H1 (cell line): ENCODE measurements around the gene PLSCR3.

ENCODE experiments used
- BRCA1 ChIP-seq: IDR thresholded peaks from 2 replicates; pipeline ENCODE4 v1.6.1; 2012; ENCODE audit warnings: low read depth, low read length, improper control_type of control experiment
- CREB1 ChIP-seq: IDR thresholded peaks from 2 replicates; pipeline ENCODE4 v1.6.1; 2012; ENCODE audit warnings: inconsistent platforms
- CTCF ChIP-seq, 3 experiments: IDR thresholded peaks; 1 replicate in 2 of 3; 2 replicates in 1 of 3; pipeline versions ENCODE4 v1.5.1 to v1.6.1; 2011; ENCODE audit warnings: low read length in 3 of 3, mild to moderate bottlenecking in 3 of 3, inconsistent platforms in 2 of 3, low read depth in 1 of 3, moderate library complexity in 1 of 3; ENCODE audit not compliant: insufficient read depth in 1 of 3; ENCODE audit errors: control extremely low read depth in 1 of 3
- EP300 ChIP-seq, 2 experiments: IDR thresholded peaks; 1 replicate in 1 of 2; 2 replicates in 1 of 2; pipeline ENCODE4 v1.6.1; 2011 to 2012; ENCODE audit warnings: low read depth in 2 of 2, low read length in 2 of 2, mild to moderate bottlenecking in 2 of 2, borderline replicate concordance in 1 of 2, inconsistent platforms in 1 of 2, moderate library complexity in 1 of 2
- EZH2 ChIP-seq: fragments of 200-600 bp; sonication (generic); IDR thresholded peaks from 2 replicates; pipeline ENCODE4 v1.7.1; 2012; ENCODE audit warnings: low read depth, mild to moderate bottlenecking, moderate library complexity, low read length, inconsistent platforms; ENCODE audit not compliant: severe bottlenecking
- FOSL1 ChIP-seq: IDR thresholded peaks from 2 replicates; pipeline ENCODE4 v1.6.1; 2011; ENCODE audit warnings: mild to moderate bottlenecking, low read depth, low read length, moderate library complexity; ENCODE audit not compliant: insufficient read depth
- HDAC6 ChIP-seq: IDR thresholded peaks from one replicate; pipeline ENCODE4 v1.7.1; 2012; ENCODE audit warnings: low read depth, mild to moderate bottlenecking, inconsistent platforms, low read length, moderate library complexity
- JUN ChIP-seq: IDR thresholded peaks from 2 replicates; pipeline ENCODE4 v1.6.1; 2011; ENCODE audit warnings: low read depth, mild to moderate bottlenecking, improper control_type of control experiment, low read length
- MAX ChIP-seq: IDR thresholded peaks from 2 replicates; pipeline ENCODE4 v1.6.1; 2012; ENCODE audit warnings: inconsistent platforms
- PHF8 ChIP-seq: fragments of 200-600 bp; sonication (generic); conservative IDR thresholded peaks from 2 replicates; pipeline ENCODE4 v1.7.1; 2012; ENCODE audit warnings: low read depth, mild to moderate bottlenecking, inconsistent platforms, low read length, moderate library complexity
- POLR2A ChIP-seq, 2 experiments: IDR thresholded peaks; 1 replicate in 1 of 2; 2 replicates in 1 of 2; pipeline ENCODE4 v1.6.1; 2011; ENCODE audit warnings: low read depth in 2 of 2, low read length in 2 of 2, mild to moderate bottlenecking in 2 of 2; ENCODE audit errors: control extremely low read depth in 1 of 2
- POLR2AphosphoS5 ChIP-seq: IDR thresholded peaks from 2 replicates; pipeline ENCODE4 v1.6.1; 2011; ENCODE audit warnings: low read depth, low read length
- USF2 ChIP-seq: IDR thresholded peaks from 2 replicates; pipeline ENCODE4 v1.6.1; 2011; ENCODE audit warnings: low read length, improper control_type of control experiment

GRCh38 chr17:7419819-7420610, 25.7 kb upstream of the PLSCR3 start, which contains the start of gene SPEM1:
- TF ChIP-seq CTCF (IDR thresholded peaks at IDR 0.05; ENCODE audit: control extremely low read depth in 1 of 3, insufficient read depth in 1 of 3, low read depth in 1 of 3, low read length in 3 of 3) = no peak
- no peak for TF ChIP-seq USF2
- no peak for TF ChIP-seq EZH2
- TF ChIP-seq POLR2A (IDR thresholded peaks at IDR 0.05; ENCODE audit: control extremely low read depth in 1 of 2, low read depth in 2 of 2, low read length in 2 of 2) = no peak
- TF ChIP-seq POLR2AphosphoS5 = no peak
- no peak for TF ChIP-seq EP300 (IDR thresholded peaks at IDR 0.05; ENCODE audit: borderline replicate concordance in 1 of 2, low read depth in 2 of 2, low read length in 2 of 2)
- no peak for TF ChIP-seq JUN
- TF ChIP-seq MAX = no peak
- no peak for TF ChIP-seq HDAC6
- no peak for TF ChIP-seq FOSL1
- no peak for TF ChIP-seq PHF8
- no peak for TF ChIP-seq BRCA1
- TF ChIP-seq CREB1 = no peak
